Heart left ventricle (tissue), 16 donors: ENCODE results near the gene RPL39L. TPM values are rescaled to one million over a fixed set of nuclear protein-coding genes. Genes with fewer than 3 reads are reported as not detected.

ENCODE experiments used
- ATAC-seq, 4 donors: fragments of 200-7000 bp; cut with Tn5 transposase; one replicate each; pipeline ENCODE4 v1.9.1; 2020 to 2022; ENCODE audit warnings: moderate library complexity in 4 of 4, mild to moderate bottlenecking in 3 of 4, moderate number of reproducible peaks in 1 of 4
- DNase-seq, 5 donors: peaks; one replicate each; pipeline ENCODE4 v3.0.0-alpha.2; 2020
- H3K27ac ChIP-seq, 12 donors: fragments of 200-600 bp; sonication (generic) in 4 of 12; one replicate each; pipeline versions ENCODE4 v1.5.0 to v1.8.0; 2016 to 2022; ENCODE audit warnings: mild to moderate bottlenecking in 2 of 12
- H3K27me3 ChIP-seq, 9 donors: fragments of 200-600 bp; sonication (generic) in 2 of 9; one replicate each; pipeline versions ENCODE4 v1.5.1 to v1.8.0; 2016 to 2022; ENCODE audit warnings: mild to moderate bottlenecking in 3 of 9
- H3K36me3 ChIP-seq, 9 donors: fragments of 200-600 bp; sonication (generic) in 2 of 9; one replicate each; pipeline versions ENCODE4 v1.5.0 to v1.8.0; 2018 to 2022; ENCODE audit warnings: mild to moderate bottlenecking in 2 of 9
- H3K4me1 ChIP-seq, 12 donors: fragments of 200-600 bp; sonication (generic) in 4 of 12; one replicate each; pipeline versions ENCODE4 v1.5.0 to v1.8.0; 2016 to 2022; ENCODE audit warnings: mild to moderate bottlenecking in 3 of 12
- H3K4me3 ChIP-seq, 12 donors: fragments of 200-600 bp; sonication (generic) in 4 of 12; one replicate each; pipeline versions ENCODE4 v1.5.0 to v1.8.0; 2017 to 2022; ENCODE audit warnings: mild to moderate bottlenecking in 9 of 12, moderate library complexity in 4 of 12
- H3K9me3 ChIP-seq, 12 donors: fragments of 200-600 bp; sonication (generic) in 4 of 12; one replicate each; pipeline versions ENCODE4 v1.5.0 to v1.8.0; 2016 to 2022; ENCODE audit warnings: mild to moderate bottlenecking in 1 of 12
- CTCF ChIP-seq, 12 donors: fragments of 200-600 bp; sonication (generic) in 4 of 12; IDR thresholded peaks; one replicate each; pipeline versions ENCODE4 v1.5.0 to v1.8.0; 2018 to 2022; ENCODE audit warnings: antibody characterized with exemption in 12 of 12, mild to moderate bottlenecking in 5 of 12
- POLR2A ChIP-seq, 2 donors: fragments of 450-650 bp; IDR thresholded peaks; one replicate each; pipeline ENCODE4 v1.6.1; 2017; ENCODE audit warnings: antibody characterized with exemption in 2 of 2, mild to moderate bottlenecking in 2 of 2, moderate library complexity in 2 of 2
- WGBS, 4 donors: extraction: QIAGEN DNeasy Blood & Tissue Kit in 2 of 4; methylation state at CpG; one replicate each; pipeline versions ENCODE4 v1.1.5 to v1.1.7; 2013 to 2018; 5-methylcytosine and 5-hydroxymethylcytosine counted together
- intact Hi-C, 10 donors: fragments of 100-400 bp; cut with DNase I; formaldehyde crosslinking; loops; one replicate each; pipeline versions ENCODE4 v1.11.1 to v1.14.2; 2022
- polyA plus RNA-seq, 2 donors: library from polyadenylated mRNA; stranded (reverse); fragments of 200-250 nt; gene quantifications; one replicate each; pipeline ENCODE4 v1.2.3, GENCODE V29; 2013
- total RNA-seq, 9 donors: library from RNA; depleted of rRNA in 2 of 9; stranded (reverse); fragments of >200 nt in 2 of 9; fragmentation: NEBNext Ultra II Directional in 3 of 9; extraction: Animal tissue kit (Norgen Biotek cat#: 25700) in 3 of 9; gene quantifications; one replicate each; pipeline versions ENCODE4 v1.1.0 to v1.2.4, GENCODE V29; 2016 to 2023
- donor health status: ischemic (EF 13 %, LVEDD 7.1; RV severe dilation, severe dysfunction).
- donor health status: healthy with polysubstance abuse.
- donor health status: DM: no; HTN: yes; CAD: no.
- donor health status: DM: no; HTN: no; CAD: no.
- donor health status: ischemic (EF 25% LVEDD 6.9; RV normal size, moderate dysfunction).
- donor health status: ischemic (EF 25% LVEDD 5.7; RV mildly dilated, moderate dysfunction).
- donor health status: healthy.
- donor health status: DM: yes; HTN: yes; CAD: no.
- donor health status: ischemic (EF 35%, LVEDD 5.7; RV mildly dilated, moderate dysfunction).
- donor health status: nonischemic (EF 11% LVEDD 7.7; RV severe dilation, severe dysfunction).
- donor health status: DM: yes; HTN: yes; CAD: no.
- donor health status: PGD.
- donor health status: ischemic (EF 29% LVEDD 5.4; RV normal size, mild dysfunction).
- donor health status: nonischemic (EF 23%, LVEDD 6.1; RV moderate dilation, normal function).

RPL39L gene
- total and polyA plus RNA-seq, 11 donors, result 1.9 to 16.3 (median 4.6) TPM

- H3K9me3 ChIP-seq, result peaks cover 0 to 15% (median 0%) of the 10 kb centered on the region in 12 donors
- peaks cover 0 to 3% (median 0%) of the 10 kb centered on the region in 12 donors for H3K4me1 ChIP-seq
- H3K36me3 ChIP-seq, result no peaks in the 10 kb centered on the region
- ATAC-seq (no peak), DNase-seq (no peak)
- H3K27me3 ChIP-seq, result no peaks in the 10 kb centered on the region
- intact Hi-C loops, result loop anchor here in 6 of 10 donors (5.0 to 10.0 kb wide), 7 partner anchors 44 to 547 kb away; partner anchors contain the start of genes AHSG (in 4 of the 6) and ST6GAL1 (in 1 of the 6)
- H3K27ac ChIP-seq, result no peak overlapping the region
- H3K4me3 ChIP-seq, result no peak overlapping the region
- no peak for TF ChIP-seq POLR2A (IDR thresholded peaks at IDR 0.05)
- TF ChIP-seq CTCF (IDR thresholded peaks at IDR 0.05), result no peak
Measured at GRCh38 chr3:187161556-187161955, 22.3 kb upstream of the RPL39L start.

- WGBS, 4 donors, result 76 to 89% (median 83%) methylated on average over 2 of the region's 2 CpGs
- no peak overlapping the region for H3K27ac ChIP-seq
- peaks cover 0 to 6% (median 0%) of the 10 kb centered on the region in 12 donors for H3K9me3 ChIP-seq
- H3K27me3 ChIP-seq, result no peaks in the 10 kb centered on the region
- peak in 1 of 5 donors; percentile 69 for DNase-seq
- TF ChIP-seq CTCF (IDR thresholded peaks at IDR 0.05) (peak in 1 of 12 donors; percentile 7), POLR2A (IDR thresholded peaks at IDR 0.05) (no peak)
- H3K4me3 ChIP-seq, result no peak overlapping the region
- intact Hi-C loops, result no loop called here
- no peaks in the 10 kb centered on the region for H3K4me1 ChIP-seq
- ATAC-seq, result no peak
- no peaks in the 10 kb centered on the region for H3K36me3 ChIP-seq
Measured at GRCh38 chr3:187150599-187150998, 11.3 kb upstream of the RPL39L start.

- WGBS, 4 donors, result 91 to 95% (median 94%) methylated on average over 7 of the region's 7 CpGs
- Histone ChIP-seq H3K9me3 (peaks cover 0 to 8% (median 0%) of the 10 kb centered on the region in 12 donors), H3K27me3 (no peaks in the 10 kb centered on the region), H3K4me3 (no peak overlapping the region), H3K36me3 (no peaks in the 10 kb centered on the region), H3K4me1 (no peaks in the 10 kb centered on the region), H3K27ac (no peak overlapping the region)
- DNase-seq (no peak), ATAC-seq (no peak)
- intact Hi-C loops, result no loop called here
- TF ChIP-seq CTCF (IDR thresholded peaks at IDR 0.05), result no peak
- TF ChIP-seq POLR2A (IDR thresholded peaks at IDR 0.05), result no peak
Measured at GRCh38 chr3:187150186-187150585, 10.9 kb upstream of the RPL39L start.

- H3K4me3 ChIP-seq, result no peak overlapping the region
- no peaks in the 10 kb centered on the region for H3K27me3 ChIP-seq
- no peaks in the 10 kb centered on the region for H3K4me1 ChIP-seq
- 70 to 85% (median 78%) methylated on average over 3 of the region's 3 CpGs for WGBS, 4 donors
- TF ChIP-seq POLR2A (IDR thresholded peaks at IDR 0.05), result no peak
- H3K9me3 ChIP-seq, result peaks cover 0 to 8% (median 0%) of the 10 kb centered on the region in 12 donors
- H3K27ac ChIP-seq, result no peak overlapping the region
- intact Hi-C loops, result no loop called here
- no peak for DNase-seq
- H3K36me3 ChIP-seq, result no peaks in the 10 kb centered on the region
- ATAC-seq, result no peak
Measured at GRCh38 chr3:187146389-187146788, 7.1 kb upstream of the RPL39L start.
